ENCODE measurements around the gene ESD.

The ESD gene

GRCh38 chr13:46783504-46783903 lies 13.5 kb downstream of the ESD start:
- no peak for DNase-seq (ENCODE audit: extremely low read depth, low read depth)
- TF ChIP-seq CTCF (IDR thresholded peaks at IDR 0.05; ENCODE audit: low read depth, low read length): no peak

GRCh38 chr13:46782691-46783090 lies 14.3 kb downstream of the ESD start:
- DNase-seq (ENCODE audit: extremely low read depth, low read depth): no peak
- TF ChIP-seq CTCF (IDR thresholded peaks at IDR 0.05; ENCODE audit: low read depth, low read length): no peak

GRCh38 chr13:46782066-46782465 lies 14.9 kb downstream of the ESD start:
- no peak for TF ChIP-seq CTCF (IDR thresholded peaks at IDR 0.05; ENCODE audit: low read depth, low read length)
- no peak for DNase-seq (ENCODE audit: extremely low read depth, low read depth)

- no peak for TF ChIP-seq CTCF (IDR thresholded peaks at IDR 0.05; ENCODE audit: low read depth, low read length)
- DNase-seq (ENCODE audit: extremely low read depth, low read depth): no peak
Observed at GRCh38 chr13:46778890-46779289, 18.1 kb downstream of the ESD start.

- DNase-seq (ENCODE audit: extremely low read depth, low read depth): no peak
Observed at GRCh38 chr13:46778095-46778494, 18.9 kb downstream of the ESD start.

GRCh38 chr13:46775385-46776107 lies 21.4 kb downstream of the ESD start:
- TF ChIP-seq CTCF (IDR thresholded peaks at IDR 0.05; ENCODE audit: low read depth, low read length): no peak

More at GRCh38 chr13:46778095-46778494, 18.9 kb downstream of the ESD start:
- no peak for TF ChIP-seq CTCF (IDR thresholded peaks at IDR 0.05; ENCODE audit: low read depth, low read length)

GRCh38 chr13:46773541-46773940 lies 23.4 kb downstream of the ESD start:
- no peak for TF ChIP-seq CTCF (IDR thresholded peaks at IDR 0.05; ENCODE audit: low read depth, low read length)
- no peak for DNase-seq (ENCODE audit: extremely low read depth, low read depth)

More at GRCh38 chr13:46775385-46776107, 21.4 kb downstream of the ESD start:
- DNase-seq (ENCODE audit: extremely low read depth, low read depth): no peak
